Panc1 (cell line): ENCODE measurements around the gene ZNF76.

Experiments
- CTCF ChIP-seq: fragments of 450-650 bp; IDR thresholded peaks from 2 replicates; pipeline ENCODE4 v1.5.1; 2017; ENCODE audit warnings: mild to moderate bottlenecking
- POLR2AphosphoS5 ChIP-seq: IDR thresholded peaks from 2 replicates; pipeline ENCODE4 v1.6.1; 2012; ENCODE audit warnings: mild to moderate bottlenecking, low read depth, low read length, moderate library complexity
- REST ChIP-seq, 2 experiments: IDR thresholded peaks; 2 replicates each; pipeline ENCODE4 v1.6.1; 2011 to 2012; ENCODE audit warnings: low read depth in 2 of 2, control low read depth in 1 of 2, low read length in 1 of 2, mild to moderate bottlenecking in 1 of 2, moderate library complexity in 1 of 2; ENCODE audit not compliant: insufficient read depth in 1 of 2
- SIN3A ChIP-seq: IDR thresholded peaks from 2 replicates; pipeline ENCODE4 v1.6.1; 2012; ENCODE audit warnings: low read depth, mild to moderate bottlenecking, low read length, moderate library complexity, borderline replicate concordance; ENCODE audit not compliant: insufficient read depth

GRCh38 chr6:35260591-35261570 lies 1.3 kb downstream of the ZNF76 start:
- no peak for TF ChIP-seq CTCF
- no peak for TF ChIP-seq SIN3A
- TF ChIP-seq REST (IDR thresholded peaks at IDR 0.05; ENCODE audit: insufficient read depth in 1 of 2, low read depth in 2 of 2, low read length in 1 of 2), result no peak
- no peak for TF ChIP-seq POLR2AphosphoS5
